ENCODE measurements around the gene RIMS4. TPM values are rescaled to one million over a fixed set of nuclear protein-coding genes. Genes with fewer than 3 reads are reported as not detected.

RIMS4 gene
- total and polyA plus RNA-seq, 2 of the 8 experiments (the other 6 are each of a cell fraction or from before 2014, with no cell fraction given) = 13.3 to 44.2 TPM

DNA sequence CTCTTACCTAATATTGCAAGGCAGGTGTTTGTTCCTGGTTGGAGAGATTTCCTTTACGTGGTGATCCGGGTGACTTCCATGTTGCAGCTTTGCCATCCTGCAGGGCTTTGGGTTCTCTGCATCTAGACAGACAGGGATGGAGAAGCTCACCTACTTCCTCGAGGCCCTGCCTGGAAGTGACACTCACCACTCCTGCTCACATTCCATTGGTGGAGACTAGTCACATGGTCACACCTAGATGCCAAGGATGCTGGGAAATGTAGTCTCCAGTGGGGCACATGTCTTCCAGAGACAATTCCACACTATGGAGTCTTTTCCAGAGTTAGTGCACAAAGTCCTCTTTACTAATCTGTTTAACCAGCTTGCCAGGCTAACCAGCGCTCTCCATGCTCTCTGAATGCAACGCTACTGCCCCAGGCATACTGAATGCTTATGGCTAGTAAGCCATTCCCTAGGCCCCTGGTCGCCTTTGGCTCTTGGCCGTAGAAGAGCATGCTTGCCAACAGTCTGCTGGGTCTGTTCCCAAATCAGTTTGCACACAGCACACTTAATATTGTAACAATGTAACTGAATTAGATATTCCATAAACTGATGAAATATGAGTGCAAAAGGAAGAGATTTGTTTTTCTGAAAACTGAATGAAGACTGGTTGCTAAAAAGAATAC is 71.4 kb downstream of the RIMS4 start (continued):
- TF ChIP-seq, protein P1, sequence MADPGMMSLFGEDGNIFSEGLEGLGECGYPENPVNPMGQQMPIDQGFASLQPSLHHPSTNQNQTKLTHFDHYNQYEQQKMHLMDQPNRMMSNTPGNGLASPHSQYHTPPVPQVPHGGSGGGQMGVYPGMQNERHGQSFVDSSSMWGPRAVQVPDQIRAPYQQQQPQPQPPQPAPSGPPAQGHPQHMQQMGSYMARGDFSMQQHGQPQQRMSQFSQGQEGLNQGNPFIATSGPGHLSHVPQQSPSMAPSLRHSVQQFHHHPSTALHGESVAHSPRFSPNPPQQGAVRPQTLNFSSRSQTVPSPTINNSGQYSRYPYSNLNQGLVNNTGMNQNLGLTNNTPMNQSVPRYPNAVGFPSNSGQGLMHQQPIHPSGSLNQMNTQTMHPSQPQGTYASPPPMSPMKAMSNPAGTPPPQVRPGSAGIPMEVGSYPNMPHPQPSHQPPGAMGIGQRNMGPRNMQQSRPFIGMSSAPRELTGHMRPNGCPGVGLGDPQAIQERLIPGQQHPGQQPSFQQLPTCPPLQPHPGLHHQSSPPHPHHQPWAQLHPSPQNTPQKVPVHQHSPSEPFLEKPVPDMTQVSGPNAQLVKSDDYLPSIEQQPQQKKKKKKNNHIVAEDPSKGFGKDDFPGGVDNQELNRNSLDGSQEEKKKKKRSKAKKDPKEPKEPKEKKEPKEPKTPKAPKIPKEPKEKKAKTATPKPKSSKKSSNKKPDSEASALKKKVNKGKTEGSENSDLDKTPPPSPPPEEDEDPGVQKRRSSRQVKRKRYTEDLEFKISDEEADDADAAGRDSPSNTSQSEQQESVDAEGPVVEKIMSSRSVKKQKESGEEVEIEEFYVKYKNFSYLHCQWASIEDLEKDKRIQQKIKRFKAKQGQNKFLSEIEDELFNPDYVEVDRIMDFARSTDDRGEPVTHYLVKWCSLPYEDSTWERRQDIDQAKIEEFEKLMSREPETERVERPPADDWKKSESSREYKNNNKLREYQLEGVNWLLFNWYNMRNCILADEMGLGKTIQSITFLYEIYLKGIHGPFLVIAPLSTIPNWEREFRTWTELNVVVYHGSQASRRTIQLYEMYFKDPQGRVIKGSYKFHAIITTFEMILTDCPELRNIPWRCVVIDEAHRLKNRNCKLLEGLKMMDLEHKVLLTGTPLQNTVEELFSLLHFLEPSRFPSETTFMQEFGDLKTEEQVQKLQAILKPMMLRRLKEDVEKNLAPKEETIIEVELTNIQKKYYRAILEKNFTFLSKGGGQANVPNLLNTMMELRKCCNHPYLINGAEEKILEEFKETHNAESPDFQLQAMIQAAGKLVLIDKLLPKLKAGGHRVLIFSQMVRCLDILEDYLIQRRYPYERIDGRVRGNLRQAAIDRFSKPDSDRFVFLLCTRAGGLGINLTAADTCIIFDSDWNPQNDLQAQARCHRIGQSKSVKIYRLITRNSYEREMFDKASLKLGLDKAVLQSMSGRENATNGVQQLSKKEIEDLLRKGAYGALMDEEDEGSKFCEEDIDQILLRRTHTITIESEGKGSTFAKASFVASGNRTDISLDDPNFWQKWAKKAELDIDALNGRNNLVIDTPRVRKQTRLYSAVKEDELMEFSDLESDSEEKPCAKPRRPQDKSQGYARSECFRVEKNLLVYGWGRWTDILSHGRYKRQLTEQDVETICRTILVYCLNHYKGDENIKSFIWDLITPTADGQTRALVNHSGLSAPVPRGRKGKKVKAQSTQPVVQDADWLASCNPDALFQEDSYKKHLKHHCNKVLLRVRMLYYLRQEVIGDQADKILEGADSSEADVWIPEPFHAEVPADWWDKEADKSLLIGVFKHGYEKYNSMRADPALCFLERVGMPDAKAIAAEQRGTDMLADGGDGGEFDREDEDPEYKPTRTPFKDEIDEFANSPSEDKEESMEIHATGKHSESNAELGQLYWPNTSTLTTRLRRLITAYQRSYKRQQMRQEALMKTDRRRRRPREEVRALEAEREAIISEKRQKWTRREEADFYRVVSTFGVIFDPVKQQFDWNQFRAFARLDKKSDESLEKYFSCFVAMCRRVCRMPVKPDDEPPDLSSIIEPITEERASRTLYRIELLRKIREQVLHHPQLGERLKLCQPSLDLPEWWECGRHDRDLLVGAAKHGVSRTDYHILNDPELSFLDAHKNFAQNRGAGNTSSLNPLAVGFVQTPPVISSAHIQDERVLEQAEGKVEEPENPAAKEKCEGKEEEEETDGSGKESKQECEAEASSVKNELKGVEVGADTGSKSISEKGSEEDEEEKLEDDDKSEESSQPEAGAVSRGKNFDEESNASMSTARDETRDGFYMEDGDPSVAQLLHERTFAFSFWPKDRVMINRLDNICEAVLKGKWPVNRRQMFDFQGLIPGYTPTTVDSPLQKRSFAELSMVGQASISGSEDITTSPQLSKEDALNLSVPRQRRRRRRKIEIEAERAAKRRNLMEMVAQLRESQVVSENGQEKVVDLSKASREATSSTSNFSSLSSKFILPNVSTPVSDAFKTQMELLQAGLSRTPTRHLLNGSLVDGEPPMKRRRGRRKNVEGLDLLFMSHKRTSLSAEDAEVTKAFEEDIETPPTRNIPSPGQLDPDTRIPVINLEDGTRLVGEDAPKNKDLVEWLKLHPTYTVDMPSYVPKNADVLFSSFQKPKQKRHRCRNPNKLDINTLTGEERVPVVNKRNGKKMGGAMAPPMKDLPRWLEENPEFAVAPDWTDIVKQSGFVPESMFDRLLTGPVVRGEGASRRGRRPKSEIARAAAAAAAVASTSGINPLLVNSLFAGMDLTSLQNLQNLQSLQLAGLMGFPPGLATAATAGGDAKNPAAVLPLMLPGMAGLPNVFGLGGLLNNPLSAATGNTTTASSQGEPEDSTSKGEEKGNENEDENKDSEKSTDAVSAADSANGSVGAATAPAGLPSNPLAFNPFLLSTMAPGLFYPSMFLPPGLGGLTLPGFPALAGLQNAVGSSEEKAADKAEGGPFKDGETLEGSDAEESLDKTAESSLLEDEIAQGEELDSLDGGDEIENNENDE (IDR thresholded peaks at IDR 0.05; ENCODE audit: insufficient replicate concordance, low read length) = no peak
- TF ChIP-seq, protein P2, sequence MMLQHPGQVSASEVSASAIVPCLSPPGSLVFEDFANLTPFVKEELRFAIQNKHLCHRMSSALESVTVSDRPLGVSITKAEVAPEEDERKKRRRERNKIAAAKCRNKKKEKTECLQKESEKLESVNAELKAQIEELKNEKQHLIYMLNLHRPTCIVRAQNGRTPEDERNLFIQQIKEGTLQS (IDR thresholded peaks at IDR 0.05; ENCODE audit: insufficient read depth, low read depth, low read length) = peak; percentile 70; the same call in 1 of the 2 replicates
- TF ChIP-seq BRCA1 (IDR thresholded peaks at IDR 0.05; ENCODE audit: low read depth, low read length) (no peak), SIRT6 (IDR thresholded peaks at IDR 0.05; ENCODE audit: low read length) (no peak), SUZ12 (IDR thresholded peaks at IDR 0.05; ENCODE audit: low read length) (no peak), BCL11A (IDR thresholded peaks at IDR 0.05; ENCODE audit: low read depth in 2 of 2, low read length in 2 of 2) (no peak), POLR2A (IDR thresholded peaks at IDR 0.05; ENCODE audit: control extremely low read depth in 1 of 2, low read depth in 2 of 2, low read length in 2 of 2) (no peak), RAD21 (IDR thresholded peaks at IDR 0.05 in 1 of 2, conservative IDR thresholded peaks at IDR 0.05 in 1 of 2; ENCODE audit: low read depth in 2 of 2, low read length in 2 of 2) (no peak), CHD1 (IDR thresholded peaks at IDR 0.05; ENCODE audit: low read depth, low read length) (no peak), FOSL1 (IDR thresholded peaks at IDR 0.05; ENCODE audit: insufficient read depth, low read depth, low read length) (no peak)

All from H1 (cell line).